GM12878 (cell line): Measurements from ENCODE around the gene CA7. TPM values are rescaled to one million over a fixed set of nuclear protein-coding genes. Genes with fewer than 3 reads are reported as not detected.

Experiments
- ATF7 ChIP-seq: fragments of 450-650 bp; IDR thresholded peaks from 2 replicates; pipeline ENCODE4 v1.6.1; 2016; ENCODE audit warnings: low read depth, mild to moderate bottlenecking
- CHD1 ChIP-seq: IDR thresholded peaks from 2 replicates; pipeline ENCODE4 v1.6.1; 2012; ENCODE audit warnings: low read depth, low read length, improper control_type of control experiment
- EGR1 ChIP-seq, 2 experiments: IDR thresholded peaks; 1 replicate in 1 of 2; 2 replicates in 1 of 2; pipeline ENCODE4 v1.6.1; 2011 to 2012; ENCODE audit warnings: low read depth in 2 of 2, low read length in 2 of 2, borderline replicate concordance in 1 of 2, mild to moderate bottlenecking in 1 of 2, moderate library complexity in 1 of 2
- FOS ChIP-seq: IDR thresholded peaks from 3 replicates; pipeline ENCODE4 v1.6.1; 2011; ENCODE audit warnings: borderline replicate concordance; ENCODE audit not compliant: insufficient read length; ENCODE audit errors: extremely low read depth
- HCFC1 ChIP-seq: fragments of 150-350 bp; IDR thresholded peaks from 2 replicates; pipeline ENCODE4 v1.6.1; 2014; ENCODE audit warnings: low read length
- IKZF1 ChIP-seq: fragments of 450-650 bp; conservative IDR thresholded peaks from 2 replicates; pipeline ENCODE4 v1.6.1; 2017; ENCODE audit warnings: antibody characterized with exemption, mild to moderate bottlenecking
- MYB ChIP-seq: fragments of 150-350 bp; IDR thresholded peaks from 2 replicates; pipeline ENCODE4 v1.6.1; 2014; ENCODE audit warnings: mild to moderate bottlenecking, low read depth, low read length, borderline replicate concordance
- NFIC ChIP-seq: IDR thresholded peaks from 2 replicates; pipeline ENCODE4 v1.6.1; 2012; ENCODE audit warnings: low read depth, mild to moderate bottlenecking, inconsistent platforms, low read length, moderate library complexity
- NR2F1 ChIP-seq: fragments of 450-650 bp; conservative IDR thresholded peaks from 2 replicates; pipeline ENCODE4 v1.6.1; 2017; ENCODE audit warnings: mild to moderate bottlenecking
- POLR2AphosphoS2 ChIP-seq: IDR thresholded peaks from 2 replicates; pipeline ENCODE4 v1.6.1; 2011; ENCODE audit warnings: low read depth, mild to moderate bottlenecking, low read length, improper control_type of control experiment, moderate library complexity
- RB1 ChIP-seq: fragments of 450-650 bp; formaldehyde crosslinking; IDR thresholded peaks from 2 replicates; pipeline ENCODE4 v1.6.1; 2017; ENCODE audit warnings: mild to moderate bottlenecking, borderline replicate concordance
- SMARCA5 ChIP-seq: fragments of 450-650 bp; IDR thresholded peaks from 2 replicates; pipeline ENCODE4 v1.6.1; 2017; ENCODE audit warnings: mild to moderate bottlenecking
- STAT3 ChIP-seq: IDR thresholded peaks from 2 replicates; pipeline ENCODE4 v1.6.1; 2011; ENCODE audit warnings: low read depth, low read length, improper control_type of control experiment
- TCF7 ChIP-seq: IDR thresholded peaks from 2 replicates; pipeline ENCODE4 v1.6.1; 2014; ENCODE audit warnings: antibody characterized with exemption, borderline replicate concordance
- WRNIP1 ChIP-seq: IDR thresholded peaks from 2 replicates; pipeline ENCODE4 v1.6.1; 2011; ENCODE audit warnings: low read depth, low read length, improper control_type of control experiment, borderline replicate concordance
- ZNF24 ChIP-seq: fragments of 450-650 bp; IDR thresholded peaks from 2 replicates; pipeline ENCODE4 v1.6.1; 2017; ENCODE audit warnings: antibody characterized with exemption, mild to moderate bottlenecking
- polyA plus RNA-seq, 11 experiments: library from polyadenylated mRNA; depleted of rRNA in 4 of 11; unstranded in 6 of 11; stranded (reverse) in 5 of 11; fragments of >200 nt; fragmentation: Nextera tagmentation in 4 of 11; fragmentation: Illumina TruSeq in 1 of 11; extraction: Ambion mirVana in 4 of 11; extraction: Trizol in 1 of 11; gene quantifications; 1 replicate in 1 of 11; 2 replicates in 10 of 11; pipeline versions ENCODE4 v1.2.1 to v1.2.3, GENCODE V29; 2011 to 2016; ENCODE audit warnings: inconsistent platforms in 2 of 11, missing spikeins in 2 of 11, low read depth in 1 of 11
- total RNA-seq, 4 experiments: library from RNA; depleted of rRNA in 3 of 4; stranded (reverse); fragments of >200 nt in 3 of 4; fragmentation: Illumina TruSeq in 1 of 4; extraction: Trizol in 1 of 4; gene quantifications; 2 replicates each; pipeline versions ENCODE4 v1.2.1 to v1.2.3, GENCODE V29; 2013 to 2021
- TF ChIP-seq, protein P1 (sequence below): fragments of 450-650 bp; IDR thresholded peaks from 2 replicates; pipeline ENCODE4 v1.6.1; 2017; ENCODE audit warnings: mild to moderate bottlenecking, low read depth, inconsistent platforms; ENCODE audit not compliant: poor library complexity, severe bottlenecking
- TF ChIP-seq, protein P2 (sequence below): fragments of 450-650 bp; formaldehyde crosslinking; IDR thresholded peaks from 2 replicates; pipeline ENCODE4 v1.4.0; 2022; ENCODE audit warnings: mild to moderate bottlenecking, moderate library complexity
- TF ChIP-seq, protein P3 (sequence below): IDR thresholded peaks from 2 replicates; pipeline ENCODE4 v1.6.1; 2012; ENCODE audit warnings: improper control_type of control experiment, low read depth, low read length; ENCODE audit not compliant: insufficient replicate concordance

The CA7 gene
- total and polyA plus RNA-seq, 10 of the 15 experiments (the other 5 are each of a cell fraction or from before 2014, with no cell fraction given), result 0.04 TPM; not detected in 9

DNA sequence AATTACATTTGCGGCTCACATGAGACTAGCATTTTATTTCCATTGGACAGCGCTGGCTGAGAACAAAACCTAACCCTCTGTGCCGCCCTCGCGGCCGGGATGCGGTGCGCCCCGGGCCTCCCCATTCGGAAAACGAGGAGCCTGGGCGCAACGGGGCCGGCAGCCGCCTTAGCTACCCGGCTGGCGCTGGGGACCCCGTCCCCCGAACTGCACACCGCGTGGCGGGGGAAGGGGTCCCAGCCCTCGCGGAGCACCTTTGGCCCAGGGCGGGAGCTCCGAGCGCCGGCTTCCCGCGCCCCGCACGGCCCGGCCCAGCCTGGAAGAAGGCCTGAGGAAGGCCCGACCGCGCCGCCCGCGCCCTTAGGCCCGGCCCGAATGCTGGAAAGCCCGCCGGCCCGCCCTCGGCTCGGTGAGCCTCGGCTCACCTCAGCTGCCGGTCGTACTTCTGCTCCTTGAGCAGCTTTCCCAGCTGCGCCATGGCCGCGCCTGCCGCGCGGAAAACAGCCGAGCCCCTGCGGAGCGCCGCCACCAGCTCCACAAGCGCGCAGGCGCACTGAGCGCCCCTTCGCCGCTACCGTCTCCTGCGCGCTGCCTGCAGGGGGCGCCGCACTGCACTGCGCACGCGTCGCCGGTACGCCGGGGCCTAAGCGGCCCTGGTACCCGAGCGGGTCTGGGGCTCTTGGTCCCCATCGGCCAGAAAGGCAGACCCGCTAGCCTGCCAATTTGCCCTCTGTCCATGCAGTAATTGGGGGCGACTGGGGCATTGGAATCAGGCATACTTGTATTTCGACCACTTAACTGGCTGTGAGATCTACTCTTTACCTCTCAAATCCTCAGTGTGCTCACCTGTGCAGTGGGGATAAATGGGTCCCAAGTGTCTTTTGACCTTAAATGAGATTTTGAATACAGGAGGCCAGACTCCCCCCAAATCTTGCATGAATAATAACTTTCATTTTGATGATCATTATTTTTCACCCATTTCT lies 13.5 kb upstream of the CA7 start, which contains the start of gene NAE1 (continued):
- TF ChIP-seq TCF7 (0 out of 2 replicates have a peak, but pooled peaks have one; percentile 20), EGR1 (IDR thresholded peaks at IDR 0.05; ENCODE audit: borderline replicate concordance in 1 of 2, low read depth in 2 of 2, low read length in 2 of 2) (no peak), WRNIP1 (no peak), SMARCA5 (peak; percentile 98), ZNF24 (no peak), IKZF1 (peak; percentile 94), RB1 (peak; percentile 90; the same call in 1 of the 2 replicates), FOS (no peak), NFIC (no peak), ATF7 (no peak), MYB (no peak), HCFC1 (peak; percentile 26; the same call in 1 of the 2 replicates), POLR2AphosphoS2 (no peak), STAT3 (no peak), NR2F1 (peak; percentile 71; the same call in 1 of the 2 replicates), CHD1 (peak; percentile 19; the same call in 1 of the 2 replicates)
- TF ChIP-seq, protein P1, sequence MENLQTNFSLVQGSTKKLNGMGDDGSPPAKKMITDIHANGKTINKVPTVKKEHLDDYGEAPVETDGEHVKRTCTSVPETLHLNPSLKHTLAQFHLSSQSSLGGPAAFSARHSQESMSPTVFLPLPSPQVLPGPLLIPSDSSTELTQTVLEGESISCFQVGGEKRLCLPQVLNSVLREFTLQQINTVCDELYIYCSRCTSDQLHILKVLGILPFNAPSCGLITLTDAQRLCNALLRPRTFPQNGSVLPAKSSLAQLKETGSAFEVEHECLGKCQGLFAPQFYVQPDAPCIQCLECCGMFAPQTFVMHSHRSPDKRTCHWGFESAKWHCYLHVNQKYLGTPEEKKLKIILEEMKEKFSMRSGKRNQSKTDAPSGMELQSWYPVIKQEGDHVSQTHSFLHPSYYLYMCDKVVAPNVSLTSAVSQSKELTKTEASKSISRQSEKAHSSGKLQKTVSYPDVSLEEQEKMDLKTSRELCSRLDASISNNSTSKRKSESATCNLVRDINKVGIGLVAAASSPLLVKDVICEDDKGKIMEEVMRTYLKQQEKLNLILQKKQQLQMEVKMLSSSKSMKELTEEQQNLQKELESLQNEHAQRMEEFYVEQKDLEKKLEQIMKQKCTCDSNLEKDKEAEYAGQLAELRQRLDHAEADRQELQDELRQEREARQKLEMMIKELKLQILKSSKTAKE, result no peak
- TF ChIP-seq, protein P2, sequence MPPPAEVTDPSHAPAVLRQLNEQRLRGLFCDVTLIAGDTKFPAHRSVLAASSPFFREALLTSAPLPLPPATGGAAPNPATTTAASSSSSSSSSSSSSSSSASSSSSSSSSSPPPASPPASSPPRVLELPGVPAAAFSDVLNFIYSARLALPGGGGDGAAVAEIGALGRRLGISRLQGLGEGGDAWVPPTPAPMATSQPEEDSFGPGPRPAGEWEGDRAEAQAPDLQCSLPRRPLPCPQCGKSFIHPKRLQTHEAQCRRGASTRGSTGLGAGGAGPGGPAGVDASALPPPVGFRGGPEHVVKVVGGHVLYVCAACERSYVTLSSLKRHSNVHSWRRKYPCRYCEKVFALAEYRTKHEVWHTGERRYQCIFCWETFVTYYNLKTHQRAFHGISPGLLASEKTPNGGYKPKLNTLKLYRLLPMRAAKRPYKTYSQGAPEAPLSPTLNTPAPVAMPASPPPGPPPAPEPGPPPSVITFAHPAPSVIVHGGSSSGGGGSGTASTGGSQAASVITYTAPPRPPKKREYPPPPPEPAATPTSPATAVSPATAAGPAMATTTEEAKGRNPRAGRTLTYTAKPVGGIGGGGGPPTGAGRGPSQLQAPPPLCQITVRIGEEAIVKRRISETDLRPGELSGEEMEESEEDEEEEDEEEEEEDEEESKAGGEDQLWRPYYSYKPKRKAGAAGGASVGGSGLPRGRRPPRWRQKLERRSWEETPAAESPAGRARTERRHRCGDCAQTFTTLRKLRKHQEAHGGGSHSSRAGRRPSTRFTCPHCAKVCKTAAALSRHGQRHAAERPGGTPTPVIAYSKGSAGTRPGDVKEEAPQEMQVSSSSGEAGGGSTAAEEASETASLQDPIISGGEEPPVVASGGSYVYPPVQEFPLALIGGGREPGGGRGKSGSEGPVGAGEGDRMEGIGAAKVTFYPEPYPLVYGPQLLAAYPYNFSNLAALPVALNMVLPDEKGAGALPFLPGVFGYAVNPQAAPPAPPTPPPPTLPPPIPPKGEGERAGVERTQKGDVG, result no peak
- TF ChIP-seq, protein P3, sequence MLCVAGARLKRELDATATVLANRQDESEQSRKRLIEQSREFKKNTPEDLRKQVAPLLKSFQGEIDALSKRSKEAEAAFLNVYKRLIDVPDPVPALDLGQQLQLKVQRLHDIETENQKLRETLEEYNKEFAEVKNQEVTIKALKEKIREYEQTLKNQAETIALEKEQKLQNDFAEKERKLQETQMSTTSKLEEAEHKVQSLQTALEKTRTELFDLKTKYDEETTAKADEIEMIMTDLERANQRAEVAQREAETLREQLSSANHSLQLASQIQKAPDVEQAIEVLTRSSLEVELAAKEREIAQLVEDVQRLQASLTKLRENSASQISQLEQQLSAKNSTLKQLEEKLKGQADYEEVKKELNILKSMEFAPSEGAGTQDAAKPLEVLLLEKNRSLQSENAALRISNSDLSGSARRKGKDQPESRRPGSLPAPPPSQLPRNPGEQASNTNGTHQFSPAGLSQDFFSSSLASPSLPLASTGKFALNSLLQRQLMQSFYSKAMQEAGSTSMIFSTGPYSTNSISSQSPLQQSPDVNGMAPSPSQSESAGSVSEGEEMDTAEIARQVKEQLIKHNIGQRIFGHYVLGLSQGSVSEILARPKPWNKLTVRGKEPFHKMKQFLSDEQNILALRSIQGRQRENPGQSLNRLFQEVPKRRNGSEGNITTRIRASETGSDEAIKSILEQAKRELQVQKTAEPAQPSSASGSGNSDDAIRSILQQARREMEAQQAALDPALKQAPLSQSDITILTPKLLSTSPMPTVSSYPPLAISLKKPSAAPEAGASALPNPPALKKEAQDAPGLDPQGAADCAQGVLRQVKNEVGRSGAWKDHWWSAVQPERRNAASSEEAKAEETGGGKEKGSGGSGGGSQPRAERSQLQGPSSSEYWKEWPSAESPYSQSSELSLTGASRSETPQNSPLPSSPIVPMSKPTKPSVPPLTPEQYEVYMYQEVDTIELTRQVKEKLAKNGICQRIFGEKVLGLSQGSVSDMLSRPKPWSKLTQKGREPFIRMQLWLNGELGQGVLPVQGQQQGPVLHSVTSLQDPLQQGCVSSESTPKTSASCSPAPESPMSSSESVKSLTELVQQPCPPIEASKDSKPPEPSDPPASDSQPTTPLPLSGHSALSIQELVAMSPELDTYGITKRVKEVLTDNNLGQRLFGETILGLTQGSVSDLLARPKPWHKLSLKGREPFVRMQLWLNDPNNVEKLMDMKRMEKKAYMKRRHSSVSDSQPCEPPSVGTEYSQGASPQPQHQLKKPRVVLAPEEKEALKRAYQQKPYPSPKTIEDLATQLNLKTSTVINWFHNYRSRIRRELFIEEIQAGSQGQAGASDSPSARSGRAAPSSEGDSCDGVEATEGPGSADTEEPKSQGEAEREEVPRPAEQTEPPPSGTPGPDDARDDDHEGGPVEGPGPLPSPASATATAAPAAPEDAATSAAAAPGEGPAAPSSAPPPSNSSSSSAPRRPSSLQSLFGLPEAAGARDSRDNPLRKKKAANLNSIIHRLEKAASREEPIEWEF, result no peak
